Activated T-helper 1 cell treated with anti-CD3 and anti-CD28 coated beads, Interleukin-12 subunit alpha, Interleukin-12 subunit beta, Interleukin-2, Interleukin-4 antibody, amounts not matched to agents 30 ng/mL and 10 ng/mL and 1 ng/mL, durations not matched to agents 14 hours and 24 hours and 36 hours (primary cell): ENCODE data around the gene SNCA. TPM values are rescaled to one million over a fixed set of nuclear protein-coding genes. Genes with fewer than 3 reads are reported as not detected.

Experiments used
- DNase-seq: peaks from one replicate; pipeline ENCODE4 v3.0.0; 2021; ENCODE audit warnings: low spot score
- H3K27ac Mint-ChIP-seq: one replicate; pipeline ENCODE4 v1.8.0; 2021; ENCODE audit warnings: mild to moderate bottlenecking, mixed read lengths
- H3K27me3 Mint-ChIP-seq: one replicate; pipeline ENCODE4 v1.8.0; 2022; ENCODE audit warnings: mild to moderate bottlenecking, moderate library complexity, mixed read lengths; ENCODE audit not compliant: insufficient read depth
- H3K36me3 Mint-ChIP-seq: one replicate; pipeline ENCODE4 v1.8.0; 2021; ENCODE audit warnings: low read depth, mixed read lengths
- H3K4me1 Mint-ChIP-seq: one replicate; pipeline ENCODE4 v1.8.0; 2021; ENCODE audit warnings: low read depth, mixed read lengths
- H3K4me3 Mint-ChIP-seq: one replicate; pipeline ENCODE4 v1.8.0; 2021; ENCODE audit warnings: mild to moderate bottlenecking, moderate library complexity, mixed read lengths
- H3K9me3 Mint-ChIP-seq: one replicate; pipeline ENCODE4 v1.8.0; 2021; ENCODE audit warnings: mixed read lengths
- intact Hi-C: fragments of 100-400 bp; cut with micrococcal nuclease; formaldehyde crosslinking; loops from one replicate; pipeline ENCODE4 v1.15.1; 2024
- total RNA-seq: library from RNA; stranded (reverse); gene quantifications from 2 replicates; pipeline ENCODE4 v1.2.3, GENCODE V29; 2022

The SNCA gene
- total RNA-seq, 1 donor from 2014 or later, result 0.18 TPM

GRCh38 chr4:89837385-89837992 is 528 bp upstream of the SNCA start:
- H3K27me3 Mint-ChIP-seq, result peaks cover 75% of the 10 kb centered on the region
- H3K4me3 Mint-ChIP-seq, result peak overlapping the region; percentile 80
- intact Hi-C loops, result loop anchor here (1.0 to 5.0 kb wide), 4 partner anchors 8 to 725 kb away; partner anchors contain the start of gene TIGD2
- no peak overlapping the region for H3K27ac Mint-ChIP-seq
- DNase-seq, result peak; percentile 11
- H3K9me3 Mint-ChIP-seq, result no peaks in the 10 kb centered on the region
- H3K4me1 Mint-ChIP-seq, result peaks cover 33% of the 10 kb centered on the region
- H3K36me3 Mint-ChIP-seq, result peaks cover 7% of the 10 kb centered on the region

- peaks cover 7% of the 10 kb centered on the region for H3K36me3 Mint-ChIP-seq
- DNase-seq, result no peak
- H3K4me1 Mint-ChIP-seq, result peaks cover 33% of the 10 kb centered on the region
- intact Hi-C loops, result loop anchor here (2.0 to 5.0 kb wide), 3 partner anchors 63 to 724 kb away; partner anchors contain the start of gene TIGD2
- H3K9me3 Mint-ChIP-seq, result no peaks in the 10 kb centered on the region
- no peak overlapping the region for H3K27ac Mint-ChIP-seq
- peaks cover 63% of the 10 kb centered on the region for H3K27me3 Mint-ChIP-seq
- peak overlapping the region; percentile 80 for H3K4me3 Mint-ChIP-seq
These were observed 773 bp downstream of the SNCA start for GRCh38 chr4:89836031-89836745.

DNA sequence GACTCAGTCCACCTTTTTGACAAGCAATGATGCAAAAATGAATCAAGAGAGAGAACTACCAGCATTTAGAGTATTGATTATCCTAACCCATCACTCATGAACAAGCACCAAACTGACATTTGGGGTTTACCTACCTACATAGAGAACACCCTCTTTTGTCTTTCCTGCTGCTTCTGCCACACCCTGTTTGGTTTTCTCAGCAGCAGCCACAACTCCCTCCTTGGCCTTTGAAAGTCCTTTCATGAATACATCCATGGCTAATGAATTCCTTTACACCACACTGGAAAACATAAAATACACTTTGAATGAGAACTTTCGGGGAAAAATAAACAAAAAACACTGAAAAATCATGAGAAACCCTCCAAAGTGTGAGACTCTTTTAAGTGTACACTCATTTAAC is 1.5 kb downstream of the SNCA start:
- H3K27me3 Mint-ChIP-seq, result peaks cover 56% of the 10 kb centered on the region
- peaks cover 33% of the 10 kb centered on the region for H3K4me1 Mint-ChIP-seq
- no peaks in the 10 kb centered on the region for H3K9me3 Mint-ChIP-seq
- intact Hi-C loops, result loop anchor here (5.0 kb wide), 2 partner anchors 363 to 723 kb away; partner anchors contain the start of gene TIGD2
- peak overlapping the region; percentile 80 for H3K4me3 Mint-ChIP-seq
- peaks cover 7% of the 10 kb centered on the region for H3K36me3 Mint-ChIP-seq
- no peak overlapping the region for H3K27ac Mint-ChIP-seq
- no peak for DNase-seq

GRCh38 chr4:89834486-89835209 is 2.3 kb downstream of the SNCA start:
- Mint-ChIP-seq H3K27me3 (peaks cover 51% of the 10 kb centered on the region), H3K4me3 (no peak overlapping the region), H3K27ac (no peak overlapping the region), H3K36me3 (peaks cover 7% of the 10 kb centered on the region), H3K4me1 (peaks cover 40% of the 10 kb centered on the region), H3K9me3 (no peaks in the 10 kb centered on the region)
- intact Hi-C loops, result loop anchor here (5.0 kb wide), 2 partner anchors 362 to 722 kb away; partner anchors contain the start of gene TIGD2
- DNase-seq, result no peak

GRCh38 chr4:89829470-89830138 is 7.4 kb downstream of the SNCA start:
- DNase-seq, result peak; percentile 41
- Mint-ChIP-seq H3K27me3 (peaks cover 10% of the 10 kb centered on the region), H3K4me1 (peaks cover 22% of the 10 kb centered on the region), H3K4me3 (peak overlapping the region; percentile 12), H3K27ac (peak overlapping the region; percentile 10), H3K9me3 (no peaks in the 10 kb centered on the region), H3K36me3 (peaks cover 2% of the 10 kb centered on the region)
- intact Hi-C loops, result loop anchor here (1.0 kb wide), 1 partner anchor 8 kb away; the partner anchor contains the start of gene SNCA

GRCh38 chr4:89823416-89823815 is 13.5 kb downstream of the SNCA start:
- Mint-ChIP-seq H3K36me3 (no peaks in the 10 kb centered on the region), H3K9me3 (no peaks in the 10 kb centered on the region), H3K4me3 (no peak overlapping the region), H3K27me3 (peaks cover 2% of the 10 kb centered on the region), H3K27ac (no peak overlapping the region), H3K4me1 (peaks cover 4% of the 10 kb centered on the region)
- intact Hi-C loops, result no loop called here
- no peak for DNase-seq

GRCh38 chr4:89821612-89822011 is 15.3 kb downstream of the SNCA start:
- H3K9me3 Mint-ChIP-seq, result no peaks in the 10 kb centered on the region
- no peak overlapping the region for H3K4me3 Mint-ChIP-seq
- intact Hi-C loops, result no loop called here
- DNase-seq, result no peak
- H3K27ac Mint-ChIP-seq, result no peak overlapping the region
- no peaks in the 10 kb centered on the region for H3K4me1 Mint-ChIP-seq
- H3K36me3 Mint-ChIP-seq, result no peaks in the 10 kb centered on the region
- H3K27me3 Mint-ChIP-seq, result peaks cover 3% of the 10 kb centered on the region

GRCh38 chr4:89820010-89820409 is 17.0 kb downstream of the SNCA start:
- Mint-ChIP-seq H3K36me3 (no peaks in the 10 kb centered on the region), H3K27me3 (peaks cover 5% of the 10 kb centered on the region), H3K27ac (no peak overlapping the region), H3K4me1 (no peaks in the 10 kb centered on the region), H3K9me3 (no peaks in the 10 kb centered on the region), H3K4me3 (no peak overlapping the region)
- intact Hi-C loops, result no loop called here
- DNase-seq, result no peak

- no peak for DNase-seq
- no peak overlapping the region for H3K4me3 Mint-ChIP-seq
- H3K36me3 Mint-ChIP-seq, result no peaks in the 10 kb centered on the region
- H3K27ac Mint-ChIP-seq, result no peak overlapping the region
- H3K4me1 Mint-ChIP-seq, result no peaks in the 10 kb centered on the region
- peaks cover 7% of the 10 kb centered on the region for H3K27me3 Mint-ChIP-seq
- intact Hi-C loops, result no loop called here
- no peaks in the 10 kb centered on the region for H3K9me3 Mint-ChIP-seq
These were observed 22.6 kb downstream of the SNCA start for GRCh38 chr4:89814362-89814761.

DNA sequence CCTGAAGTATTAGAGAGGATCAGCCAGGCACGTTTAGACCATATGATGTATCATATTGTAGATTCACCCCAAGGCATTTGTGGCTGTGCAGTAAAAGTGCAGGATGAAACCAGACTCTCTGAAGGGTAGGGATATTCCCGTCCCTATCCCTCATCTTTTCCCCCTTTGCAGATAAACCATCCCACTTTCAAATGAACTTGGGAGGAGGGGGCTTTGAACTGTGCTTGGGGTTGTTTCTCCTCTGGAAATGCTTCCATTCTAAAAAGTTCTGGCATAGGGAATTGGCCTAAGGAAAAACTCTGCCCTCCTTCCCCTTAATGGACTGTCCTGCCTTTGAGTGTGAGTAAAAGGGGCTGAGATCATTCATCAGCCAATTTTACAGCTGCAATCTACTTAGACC is 23.8 kb downstream of the SNCA start:
- no peak for DNase-seq
- peaks cover 5% of the 10 kb centered on the region for H3K27me3 Mint-ChIP-seq
- H3K4me1 Mint-ChIP-seq, result no peaks in the 10 kb centered on the region
- H3K9me3 Mint-ChIP-seq, result no peaks in the 10 kb centered on the region
- no peak overlapping the region for H3K4me3 Mint-ChIP-seq
- intact Hi-C loops, result no loop called here
- no peak overlapping the region for H3K27ac Mint-ChIP-seq
- H3K36me3 Mint-ChIP-seq, result no peaks in the 10 kb centered on the region

- H3K27me3 Mint-ChIP-seq, result no peaks in the 10 kb centered on the region
- no peak for DNase-seq
- H3K4me3 Mint-ChIP-seq, result no peak overlapping the region
- H3K9me3 Mint-ChIP-seq, result no peaks in the 10 kb centered on the region
- H3K4me1 Mint-ChIP-seq, result no peaks in the 10 kb centered on the region
- intact Hi-C loops, result no loop called here
- no peak overlapping the region for H3K27ac Mint-ChIP-seq
- no peaks in the 10 kb centered on the region for H3K36me3 Mint-ChIP-seq
These were observed 29.4 kb downstream of the SNCA start for GRCh38 chr4:89807441-89808140.

DNA sequence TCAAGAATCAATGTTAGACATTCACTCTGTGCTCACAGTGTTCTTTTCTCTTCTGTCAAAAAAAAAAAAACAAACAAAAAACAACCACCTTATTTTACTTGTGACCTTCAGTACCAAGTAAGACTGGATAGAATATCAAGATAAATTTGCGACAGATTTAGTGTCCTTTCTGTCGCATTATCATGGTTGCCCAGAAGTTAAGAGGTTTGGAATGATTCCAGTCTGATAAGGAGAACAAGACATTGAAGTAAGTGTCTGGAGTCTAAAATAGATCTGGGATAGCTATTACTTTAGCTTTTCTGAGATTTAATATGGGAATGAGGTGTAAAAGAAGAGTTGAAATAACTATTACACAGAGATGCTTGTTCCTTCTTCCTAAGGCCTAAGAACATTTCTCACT is 31.7 kb downstream of the SNCA start:
- Mint-ChIP-seq H3K36me3 (no peaks in the 10 kb centered on the region), H3K4me3 (no peak overlapping the region), H3K27ac (no peak overlapping the region), H3K4me1 (no peaks in the 10 kb centered on the region), H3K9me3 (no peaks in the 10 kb centered on the region), H3K27me3 (no peaks in the 10 kb centered on the region)
- intact Hi-C loops, result no loop called here
- DNase-seq, result no peak
